ENCODE results near the gene TMEFF2. TPM values are rescaled to one million over a fixed set of nuclear protein-coding genes. Genes with fewer than 3 reads are reported as not detected.
"Not testable (repeated sequence)": the region's sequence is repeated elsewhere in the genome, so short reads cannot be mapped to it uniquely, and the experiment has no call there.

The TMEFF2 gene
- total RNA-seq, 2 donors from 2014 or later: 0.09 TPM; not detected in 1

- H3K4me3 ChIP-seq (ENCODE audit: low read length): no peak overlapping the region
- H3K4me1 ChIP-seq (ENCODE audit: control insufficient read depth, insufficient read depth, low read length): no peaks in the 10 kb centered on the region
- no peaks in the 10 kb centered on the region for H3K27me3 ChIP-seq (ENCODE audit: control insufficient read depth, insufficient read depth, low read length, poor library complexity, severe bottlenecking)
- H3K36me3 ChIP-seq (ENCODE audit: control insufficient read depth, insufficient read depth, low read length): no peaks in the 10 kb centered on the region
- H3K27me3 Mint-ChIP-seq (ENCODE audit: insufficient read depth): no peaks in the 10 kb centered on the region
- WGBS, 2 experiments (ENCODE audit: insufficient coverage in 1 of 2, insufficient read length in 1 of 2): 59 to 81% methylated on average over 3 to 7 of the region's 7 CpGs
- H3K9me3 Mint-ChIP-seq: no peaks in the 10 kb centered on the region
- H3K27ac Mint-ChIP-seq: no peak overlapping the region
- no peaks in the 10 kb centered on the region for H3K36me3 Mint-ChIP-seq (ENCODE audit: low read depth)
- H3K9ac ChIP-seq (ENCODE audit: extremely low read depth, low read length, poor library complexity, severe bottlenecking): no peak overlapping the region
- no peak overlapping the region for H3K4me3 Mint-ChIP-seq
- no peak for DNase-seq
- peaks cover 5% of the 10 kb centered on the region for H3K4me1 Mint-ChIP-seq
- H3K27ac ChIP-seq (ENCODE audit: low read depth, low read length): no peak overlapping the region
- no peaks in the 10 kb centered on the region for H3K9me3 ChIP-seq (ENCODE audit: control insufficient read depth, low read length)
- TF ChIP-seq CTCF (conservative IDR thresholded peaks at IDR 0.05): no peak
Observed at GRCh38 chr2:192090911-192091310, 103.8 kb downstream of the TMEFF2 start.

GRCh38 chr2:192087398-192087958, 107.3 kb downstream of the TMEFF2 start:
- H3K4me3 Mint-ChIP-seq: no peak overlapping the region
- no peaks in the 10 kb centered on the region for H3K27me3 ChIP-seq (ENCODE audit: control insufficient read depth, insufficient read depth, low read length, poor library complexity, severe bottlenecking)
- H3K36me3 ChIP-seq (ENCODE audit: control insufficient read depth, insufficient read depth, low read length): no peaks in the 10 kb centered on the region
- TF ChIP-seq CTCF (conservative IDR thresholded peaks at IDR 0.05): no peak
- H3K27ac Mint-ChIP-seq: no peak overlapping the region
- H3K4me1 ChIP-seq (ENCODE audit: control insufficient read depth, insufficient read depth, low read length): no peaks in the 10 kb centered on the region
- no peaks in the 10 kb centered on the region for H3K36me3 Mint-ChIP-seq (ENCODE audit: low read depth)
- peaks cover 5% of the 10 kb centered on the region for H3K4me1 Mint-ChIP-seq
- DNase-seq: no peak
- no peak overlapping the region for H3K4me3 ChIP-seq (ENCODE audit: low read length)
- H3K9me3 ChIP-seq (ENCODE audit: control insufficient read depth, low read length): no peaks in the 10 kb centered on the region
- 86 to 100% methylated on average over 2 to 3 of the region's 4 CpGs for WGBS, 2 experiments (ENCODE audit: insufficient coverage in 1 of 2, insufficient read length in 1 of 2)
- H3K27ac ChIP-seq (ENCODE audit: low read depth, low read length): no peak overlapping the region
- no peaks in the 10 kb centered on the region for H3K27me3 Mint-ChIP-seq (ENCODE audit: insufficient read depth)
- H3K9me3 Mint-ChIP-seq: no peaks in the 10 kb centered on the region
- no peak overlapping the region for H3K9ac ChIP-seq (ENCODE audit: extremely low read depth, low read length, poor library complexity, severe bottlenecking)

- Mint-ChIP-seq H3K27ac (no peak overlapping the region), H3K36me3 (ENCODE audit: low read depth) (no peaks in the 10 kb centered on the region), H3K27me3 (ENCODE audit: insufficient read depth) (no peaks in the 10 kb centered on the region), H3K4me1 (no peaks in the 10 kb centered on the region), H3K4me3 (no peak overlapping the region), H3K9me3 (no peaks in the 10 kb centered on the region)
- H3K36me3 ChIP-seq (ENCODE audit: control insufficient read depth, insufficient read depth, low read length): no peaks in the 10 kb centered on the region
- H3K9me3 ChIP-seq (ENCODE audit: control insufficient read depth, low read length): no peaks in the 10 kb centered on the region
- no peak for TF ChIP-seq CTCF (conservative IDR thresholded peaks at IDR 0.05)
- no peaks in the 10 kb centered on the region for H3K4me1 ChIP-seq (ENCODE audit: control insufficient read depth, insufficient read depth, low read length)
- 91 to 98% methylated on average over 5 of the region's 5 CpGs for WGBS, 2 experiments (ENCODE audit: insufficient coverage in 1 of 2, insufficient read length in 1 of 2)
- H3K27ac ChIP-seq (ENCODE audit: low read depth, low read length): no peak overlapping the region
- H3K27me3 ChIP-seq (ENCODE audit: control insufficient read depth, insufficient read depth, low read length, poor library complexity, severe bottlenecking): no peaks in the 10 kb centered on the region
- H3K9ac ChIP-seq (ENCODE audit: extremely low read depth, low read length, poor library complexity, severe bottlenecking): no peak overlapping the region
- no peak for DNase-seq
- H3K4me3 ChIP-seq (ENCODE audit: low read length): no peak overlapping the region
Observed at GRCh38 chr2:192082121-192082520, 112.6 kb downstream of the TMEFF2 start.

- H3K27ac Mint-ChIP-seq; H3K9ac ChIP-seq (ENCODE audit: extremely low read depth, low read length, poor library complexity, severe bottlenecking); H3K36me3 Mint-ChIP-seq (ENCODE audit: low read depth); H3K27ac ChIP-seq (ENCODE audit: low read depth, low read length); H3K9me3 ChIP-seq (ENCODE audit: control insufficient read depth, low read length); H3K4me1 Mint-ChIP-seq; H3K9me3 Mint-ChIP-seq; H3K27me3 ChIP-seq (ENCODE audit: control insufficient read depth, insufficient read depth, low read length, poor library complexity, severe bottlenecking); H3K4me3 ChIP-seq (ENCODE audit: low read length); H3K4me3 Mint-ChIP-seq; H3K36me3 ChIP-seq (ENCODE audit: control insufficient read depth, insufficient read depth, low read length); DNase-seq; H3K4me1 ChIP-seq (ENCODE audit: control insufficient read depth, insufficient read depth, low read length); H3K27me3 Mint-ChIP-seq (ENCODE audit: insufficient read depth): not testable (repeated sequence)
- WGBS, 2 experiments (ENCODE audit: insufficient coverage in 1 of 2, insufficient read length in 1 of 2): 85 to 91% methylated on average over 2 to 3 of the region's 3 CpGs
Observed at GRCh38 chr2:192080096-192080495, 114.6 kb downstream of the TMEFF2 start.
